Left ventricle myocardium inferior (tissue), 1 donor: ENCODE results near the gene TRIM9. TPM values are rescaled to one million over a fixed set of nuclear protein-coding genes. Genes with fewer than 3 reads are reported as not detected.

ENCODE experiments used
- DNase-seq: peaks from one replicate; pipeline ENCODE4 v3.0.0-alpha.2; 2020
- H3K27ac ChIP-seq: fragments of 200-600 bp; replicated peaks from 2 replicates; pipeline ENCODE4 v1.8.0; 2021
- H3K27me3 ChIP-seq: fragments of 200-600 bp; 2 replicates; pipeline ENCODE4 v1.8.0; 2021; ENCODE audit warnings: low read depth
- H3K36me3 ChIP-seq: fragments of 200-600 bp; 2 replicates; pipeline ENCODE4 v1.8.0; 2021
- H3K4me1 ChIP-seq: fragments of 200-600 bp; 2 replicates; pipeline ENCODE4 v1.8.0; 2021
- H3K4me3 ChIP-seq: fragments of 200-600 bp; 2 replicates; pipeline ENCODE4 v1.8.0; 2021; ENCODE audit warnings: mild to moderate bottlenecking, moderate library complexity
- H3K9me3 ChIP-seq: fragments of 200-600 bp; replicated peaks from 2 replicates; pipeline ENCODE4 v1.8.0; 2021
- CTCF ChIP-seq: fragments of 200-600 bp; IDR thresholded peaks from 2 replicates; pipeline ENCODE4 v1.8.0; 2021; ENCODE audit warnings: antibody characterized with exemption, mild to moderate bottlenecking, borderline replicate concordance
- intact Hi-C: fragments of 100-400 bp; cut with micrococcal nuclease; formaldehyde crosslinking; loops from one replicate; pipeline ENCODE4 v1.11.0; 2022
- total RNA-seq: library from RNA; stranded (reverse); fragmentation: NEBNext Ultra II Directional; extraction: Animal tissue kit (Norgen Biotek cat#: 25700); gene quantifications from one replicate; pipeline ENCODE4 v1.2.1, GENCODE V29; 2021
- donor health status: DM: no; HTN: yes; CAD: no; lungs with severe emphysema.

TRIM9 gene
- total RNA-seq, 1 donor from 2014 or later, result 0.27 TPM

GRCh38 chr14:51131516-51131915 lies 36.6 kb upstream of the TRIM9 start:
- H3K27ac ChIP-seq, result no peak overlapping the region
- intact Hi-C loops, result no loop called here
- no peak for DNase-seq
- no peaks in the 10 kb centered on the region for H3K4me1 ChIP-seq
- H3K4me3 ChIP-seq, result no peak overlapping the region
- no peak for TF ChIP-seq CTCF
- no peaks in the 10 kb centered on the region for H3K27me3 ChIP-seq
- no peaks in the 10 kb centered on the region for H3K36me3 ChIP-seq
- H3K9me3 ChIP-seq, result peaks cover 22% of the 10 kb centered on the region

- peaks cover 26% of the 10 kb centered on the region for H3K9me3 ChIP-seq
- DNase-seq, result no peak
- no peak overlapping the region for H3K27ac ChIP-seq
- no peaks in the 10 kb centered on the region for H3K36me3 ChIP-seq
- no peaks in the 10 kb centered on the region for H3K4me1 ChIP-seq
- intact Hi-C loops, result no loop called here
- no peak for TF ChIP-seq CTCF
- no peak overlapping the region for H3K4me3 ChIP-seq
- no peaks in the 10 kb centered on the region for H3K27me3 ChIP-seq
Observed at GRCh38 chr14:51129130-51129529, 34.2 kb upstream of the TRIM9 start.

- no peak for TF ChIP-seq CTCF
- intact Hi-C loops, result no loop called here
Observed at GRCh38 chr14:51124029-51124428, 29.1 kb upstream of the TRIM9 start.

GRCh38 chr14:51121096-51121495 lies 26.2 kb upstream of the TRIM9 start:
- no peak for TF ChIP-seq CTCF
- Histone ChIP-seq H3K9me3 (peaks cover 10% of the 10 kb centered on the region), H3K27me3 (peaks cover 6% of the 10 kb centered on the region), H3K4me1 (no peaks in the 10 kb centered on the region), H3K4me3 (no peak overlapping the region), H3K36me3 (no peaks in the 10 kb centered on the region), H3K27ac (no peak overlapping the region)
- DNase-seq, result no peak
- intact Hi-C loops, result no loop called here

More at GRCh38 chr14:51124029-51124428, 29.1 kb upstream of the TRIM9 start:
- H3K36me3 ChIP-seq, result no peaks in the 10 kb centered on the region
- no peak overlapping the region for H3K4me3 ChIP-seq
- H3K9me3 ChIP-seq, result peaks cover 10% of the 10 kb centered on the region
- DNase-seq, result no peak
- H3K27ac ChIP-seq, result no peak overlapping the region
- H3K27me3 ChIP-seq, result peaks cover 4% of the 10 kb centered on the region
- no peaks in the 10 kb centered on the region for H3K4me1 ChIP-seq

GRCh38 chr14:51119411-51120051 lies 24.6 kb upstream of the TRIM9 start:
- TF ChIP-seq CTCF, result no peak
- no peak for DNase-seq
- Histone ChIP-seq H3K4me1 (no peaks in the 10 kb centered on the region), H3K27ac (no peak overlapping the region), H3K36me3 (no peaks in the 10 kb centered on the region), H3K4me3 (no peak overlapping the region), H3K9me3 (no peaks in the 10 kb centered on the region), H3K27me3 (peaks cover 6% of the 10 kb centered on the region)
- intact Hi-C loops, result no loop called here
